ENCODE data around the gene ZMYND8.
"Not testable (repeated sequence)": the region's sequence is repeated elsewhere in the genome, so short reads cannot be mapped to it uniquely, and the experiment has no call there.

Gene ZMYND8

GRCh38 chr20:47215653-47216397 lies 140.7 kb downstream of the ZMYND8 start:
- Histone ChIP-seq H3K9me3 (ENCODE audit: insufficient read depth, low read depth, low read length) (no peaks in the 10 kb centered on the region), H3K36me3 (ENCODE audit: insufficient read depth, low read depth, low read length) (peaks cover 92% of the 10 kb centered on the region), H3K27me3 (ENCODE audit: insufficient read depth, low read length) (no peaks in the 10 kb centered on the region), H3K9ac (ENCODE audit: low read depth, low read length) (no peak overlapping the region), H3K27ac (ENCODE audit: low read length) (no peak overlapping the region), H3K4me3 (ENCODE audit: low read length) (no peak overlapping the region), H3K4me1 (ENCODE audit: insufficient read depth, low read length) (no peaks in the 10 kb centered on the region)

GRCh38 chr20:47213966-47214365 lies 142.5 kb downstream of the ZMYND8 start:
- Histone ChIP-seq H3K27me3 (ENCODE audit: insufficient read depth, low read length) (no peaks in the 10 kb centered on the region), H3K9ac (ENCODE audit: low read depth, low read length) (no peak overlapping the region), H3K27ac (ENCODE audit: low read length) (no peak overlapping the region), H3K4me3 (ENCODE audit: low read length) (no peak overlapping the region), H3K4me1 (ENCODE audit: insufficient read depth, low read length) (no peaks in the 10 kb centered on the region), H3K36me3 (ENCODE audit: insufficient read depth, low read depth, low read length) (peaks cover 95% of the 10 kb centered on the region), H3K9me3 (ENCODE audit: insufficient read depth, low read depth, low read length) (no peaks in the 10 kb centered on the region)

GRCh38 chr20:47212606-47213207 lies 143.8 kb downstream of the ZMYND8 start:
- peaks cover 93% of the 10 kb centered on the region for H3K36me3 ChIP-seq (ENCODE audit: insufficient read depth, low read depth, low read length)
- H3K27ac ChIP-seq (ENCODE audit: low read length): no peak overlapping the region
- no peaks in the 10 kb centered on the region for H3K9me3 ChIP-seq (ENCODE audit: insufficient read depth, low read depth, low read length)

DNA sequence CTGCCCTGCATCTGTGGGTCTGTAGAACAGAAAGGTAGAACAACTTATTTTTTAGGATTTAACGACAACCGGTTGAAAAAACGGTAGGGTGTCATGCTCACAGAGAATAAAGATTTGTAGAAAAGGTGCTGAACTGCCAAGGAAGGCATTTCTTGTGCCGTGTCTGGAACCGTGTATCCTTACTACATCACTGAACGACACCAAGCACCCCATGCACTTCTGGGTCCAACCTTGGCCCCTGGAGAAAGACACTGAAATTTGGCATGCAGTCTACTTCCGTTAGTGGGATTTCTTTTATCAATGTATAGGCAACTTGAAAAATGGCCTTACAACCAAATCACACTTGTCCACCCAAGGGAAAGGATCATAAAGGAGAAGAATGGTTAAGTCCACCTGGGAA lies 145.5 kb downstream of the ZMYND8 start:
- Histone ChIP-seq H3K4me1 (ENCODE audit: insufficient read depth, low read length) (peaks cover 7% of the 10 kb centered on the region), H3K27ac (ENCODE audit: low read length) (no peak overlapping the region), H3K27me3 (ENCODE audit: insufficient read depth, low read length) (no peaks in the 10 kb centered on the region), H3K9ac (ENCODE audit: low read depth, low read length) (no peak overlapping the region), H3K9me3 (ENCODE audit: insufficient read depth, low read depth, low read length) (no peaks in the 10 kb centered on the region), H3K4me3 (ENCODE audit: low read length) (no peak overlapping the region), H3K36me3 (ENCODE audit: insufficient read depth, low read depth, low read length) (peaks cover 80% of the 10 kb centered on the region)

More at GRCh38 chr20:47212606-47213207, 143.8 kb downstream of the ZMYND8 start:
- Histone ChIP-seq H3K9ac (ENCODE audit: low read depth, low read length) (no peak overlapping the region), H3K4me1 (ENCODE audit: insufficient read depth, low read length) (no peaks in the 10 kb centered on the region), H3K4me3 (ENCODE audit: low read length) (no peak overlapping the region), H3K27me3 (ENCODE audit: insufficient read depth, low read length) (no peaks in the 10 kb centered on the region)

GRCh38 chr20:47210470-47210869 lies 146.0 kb downstream of the ZMYND8 start:
- Histone ChIP-seq H3K36me3 (ENCODE audit: insufficient read depth, low read depth, low read length) (peaks cover 74% of the 10 kb centered on the region), H3K9me3 (ENCODE audit: insufficient read depth, low read depth, low read length) (no peaks in the 10 kb centered on the region)

GRCh38 chr20:47209982-47210381 lies 146.5 kb downstream of the ZMYND8 start:
- Histone ChIP-seq H3K9me3 (ENCODE audit: insufficient read depth, low read depth, low read length) (no peaks in the 10 kb centered on the region), H3K36me3 (ENCODE audit: insufficient read depth, low read depth, low read length) (peaks cover 71% of the 10 kb centered on the region), H3K9ac (ENCODE audit: low read depth, low read length) (no peak overlapping the region), H3K4me1 (ENCODE audit: insufficient read depth, low read length) (peaks cover 15% of the 10 kb centered on the region), H3K27ac (ENCODE audit: low read length) (no peak overlapping the region), H3K27me3 (ENCODE audit: insufficient read depth, low read length) (no peaks in the 10 kb centered on the region), H3K4me3 (ENCODE audit: low read length) (no peak overlapping the region)

More at GRCh38 chr20:47210470-47210869, 146.0 kb downstream of the ZMYND8 start:
- Histone ChIP-seq H3K27me3 (ENCODE audit: insufficient read depth, low read length) (no peaks in the 10 kb centered on the region), H3K27ac (ENCODE audit: low read length) (no peak overlapping the region), H3K4me1 (ENCODE audit: insufficient read depth, low read length) (peaks cover 13% of the 10 kb centered on the region), H3K9ac (ENCODE audit: low read depth, low read length) (no peak overlapping the region), H3K4me3 (ENCODE audit: low read length) (no peak overlapping the region)

GRCh38 chr20:47208534-47209174 lies 147.8 kb downstream of the ZMYND8 start:
- no peaks in the 10 kb centered on the region for H3K9me3 ChIP-seq (ENCODE audit: insufficient read depth, low read depth, low read length)
- H3K36me3 ChIP-seq (ENCODE audit: insufficient read depth, low read depth, low read length): peaks cover 57% of the 10 kb centered on the region
- no peak overlapping the region for H3K9ac ChIP-seq (ENCODE audit: low read depth, low read length)
- no peak overlapping the region for H3K27ac ChIP-seq (ENCODE audit: low read length)
- peaks cover 15% of the 10 kb centered on the region for H3K4me1 ChIP-seq (ENCODE audit: insufficient read depth, low read length)
- no peaks in the 10 kb centered on the region for H3K27me3 ChIP-seq (ENCODE audit: insufficient read depth, low read length)
- H3K4me3 ChIP-seq (ENCODE audit: low read length): no peak overlapping the region

- no peak overlapping the region; the same call in 1 of the 2 replicates for H3K9ac ChIP-seq (ENCODE audit: low read depth, low read length)
- H3K27me3 ChIP-seq (ENCODE audit: insufficient read depth, low read length): no peaks in the 10 kb centered on the region
- H3K27ac ChIP-seq (ENCODE audit: low read length): no peak overlapping the region
- H3K36me3 ChIP-seq (ENCODE audit: insufficient read depth, low read depth, low read length): peaks cover 42% of the 10 kb centered on the region
- peak overlapping the region; percentile 38; the same call in 1 of the 2 replicates for H3K4me3 ChIP-seq (ENCODE audit: low read length)
- no peaks in the 10 kb centered on the region for H3K9me3 ChIP-seq (ENCODE audit: insufficient read depth, low read depth, low read length)
- peaks cover 15% of the 10 kb centered on the region for H3K4me1 ChIP-seq (ENCODE audit: insufficient read depth, low read length)
Measured at GRCh38 chr20:47206962-47207641, 149.4 kb downstream of the ZMYND8 start.

- not testable (repeated sequence) for H3K27ac ChIP-seq (ENCODE audit: low read length); H3K27me3 ChIP-seq (ENCODE audit: insufficient read depth, low read length); H3K9me3 ChIP-seq (ENCODE audit: insufficient read depth, low read depth, low read length); H3K9ac ChIP-seq (ENCODE audit: low read depth, low read length)
- peak overlapping the region; percentile 38; the same call in 1 of the 2 replicates for H3K4me3 ChIP-seq (ENCODE audit: low read length)
- H3K4me1 ChIP-seq (ENCODE audit: insufficient read depth, low read length): peaks cover 15% of the 10 kb centered on the region
- peaks cover 36% of the 10 kb centered on the region for H3K36me3 ChIP-seq (ENCODE audit: insufficient read depth, low read depth, low read length)
Measured at GRCh38 chr20:47206552-47206951, 149.9 kb downstream of the ZMYND8 start.

- Histone ChIP-seq H3K9me3 (ENCODE audit: insufficient read depth, low read depth, low read length) (no peaks in the 10 kb centered on the region), H3K36me3 (ENCODE audit: insufficient read depth, low read depth, low read length) (peaks cover 27% of the 10 kb centered on the region), H3K27me3 (ENCODE audit: insufficient read depth, low read length) (no peaks in the 10 kb centered on the region), H3K9ac (ENCODE audit: low read depth, low read length) (0 out of 2 replicates have a peak overlapping the region, but pooled peaks have one; percentile 24), H3K4me3 (ENCODE audit: low read length) (no peak overlapping the region), H3K27ac (ENCODE audit: low read length) (no peak overlapping the region), H3K4me1 (ENCODE audit: insufficient read depth, low read length) (peaks cover 15% of the 10 kb centered on the region)
Measured at GRCh38 chr20:47205577-47206123, 150.8 kb downstream of the ZMYND8 start.

GRCh38 chr20:47204850-47205122 lies 151.7 kb downstream of the ZMYND8 start:
- H3K27ac ChIP-seq (ENCODE audit: low read length): not testable (repeated sequence)

More at GRCh38 chr20:47204850-47205122, 151.7 kb downstream of the ZMYND8 start:
- H3K4me1 ChIP-seq (ENCODE audit: insufficient read depth, low read length): peaks cover 15% of the 10 kb centered on the region
- not testable (repeated sequence) for H3K9me3 ChIP-seq (ENCODE audit: insufficient read depth, low read depth, low read length); H3K27me3 ChIP-seq (ENCODE audit: insufficient read depth, low read length); H3K9ac ChIP-seq (ENCODE audit: low read depth, low read length); H3K4me3 ChIP-seq (ENCODE audit: low read length)
- peaks cover 19% of the 10 kb centered on the region for H3K36me3 ChIP-seq (ENCODE audit: insufficient read depth, low read depth, low read length)
